ENCODE results near the gene COPS9.
A peak's percentile ranks its signal among the peaks of the same experiment; 100 is the strongest.

The COPS9 gene

DNA sequence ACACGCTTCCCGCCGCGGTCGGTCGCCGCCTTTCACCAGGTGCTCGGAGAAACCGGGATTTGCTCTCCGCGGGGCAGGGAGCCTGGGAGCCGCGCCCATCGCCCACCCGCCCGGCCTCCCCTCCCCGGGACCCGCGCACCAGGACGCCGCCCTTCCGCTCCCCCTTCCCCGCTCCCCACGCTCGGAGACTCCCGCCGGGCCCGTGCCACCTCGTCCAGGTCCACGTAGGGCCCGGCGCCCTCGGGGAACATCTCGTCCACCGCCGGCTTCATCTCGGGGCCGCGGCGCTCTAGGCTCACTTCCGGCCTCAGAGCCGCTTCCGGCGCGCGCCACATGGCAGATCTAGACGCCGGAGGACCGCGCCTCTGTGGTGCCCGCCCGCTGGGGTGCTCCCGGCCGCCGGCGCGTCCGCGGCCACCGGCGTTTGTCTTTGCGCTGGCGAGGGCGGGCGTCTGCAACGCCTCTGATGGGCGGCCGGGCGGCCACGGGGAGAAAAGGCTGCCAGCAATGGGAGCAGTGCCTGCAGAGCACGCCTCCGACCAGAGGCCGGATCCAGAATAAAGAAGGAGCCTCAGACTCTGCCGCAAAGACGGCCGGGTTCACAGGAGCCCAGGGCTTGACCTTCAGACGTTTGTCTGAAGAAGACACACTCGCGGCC, at the start of gene COPS9:
Gene COPS9, minus strand, starts transcription at position 293 of the 658 bp plus-strand sequence. Its CDS starts 21 bp downstream, at position 272.
- peak; percentile 70 to 72 for DNase-seq (ENCODE audit: low read depth in 2 of 2)

DNA sequence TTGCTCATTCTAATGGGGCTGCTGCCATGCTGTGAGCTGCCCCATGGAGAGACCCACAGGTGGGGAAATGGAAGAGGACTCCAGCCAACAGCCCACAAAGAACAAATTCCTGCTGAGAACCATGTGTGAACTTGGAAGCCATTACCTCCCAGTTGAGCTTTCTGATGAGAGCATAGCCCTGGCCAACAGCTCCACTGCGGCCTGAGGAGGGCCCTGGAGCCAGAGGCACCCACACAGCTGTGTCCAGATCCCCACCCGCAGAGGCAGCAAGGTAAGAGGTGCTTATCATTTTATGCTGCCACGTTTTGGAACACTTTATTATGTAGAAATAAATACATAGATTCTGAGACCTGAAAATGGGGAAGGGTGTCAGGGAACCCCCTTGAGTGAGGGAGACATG, 48.6 kb upstream of the COPS9 start:
- DNase-seq (ENCODE audit: low read depth in 2 of 2), result no peak

DNA sequence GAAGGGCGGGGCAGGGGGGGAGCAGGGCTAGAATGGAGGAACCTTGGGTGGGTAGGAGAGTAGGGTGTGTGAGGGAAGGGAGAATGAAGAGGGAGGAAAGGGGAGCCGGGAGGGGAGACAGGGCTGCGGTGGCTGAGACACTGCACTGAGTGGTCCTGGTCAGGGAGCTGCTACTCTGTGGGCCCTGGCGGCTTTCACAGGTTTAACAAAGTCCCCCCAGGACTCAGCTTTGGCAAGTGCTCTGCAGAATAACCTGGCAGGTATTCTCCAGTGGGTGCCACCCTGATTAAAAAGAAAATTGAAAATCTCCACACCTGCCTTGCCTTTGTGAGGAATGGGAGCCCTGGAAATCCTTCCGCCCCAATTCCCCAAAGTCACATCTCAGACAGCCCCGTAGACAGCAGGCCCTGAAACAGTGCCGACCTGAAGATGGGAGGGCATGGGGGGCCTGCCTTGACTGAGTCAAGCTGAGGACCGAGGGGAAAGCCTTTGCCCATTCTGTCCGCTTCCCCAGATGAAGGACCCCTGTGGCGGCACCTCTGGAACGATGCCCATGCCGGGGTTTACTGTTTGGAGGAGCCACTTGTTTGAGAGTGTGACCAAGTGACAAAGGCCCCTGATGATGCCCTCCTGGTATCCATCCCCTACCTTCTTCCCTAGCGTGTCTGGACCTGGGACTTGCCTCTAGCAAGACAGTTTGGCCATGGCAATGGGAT, 47.9 kb upstream of the COPS9 start:
- no peak for DNase-seq (ENCODE audit: low read depth in 2 of 2)

DNA sequence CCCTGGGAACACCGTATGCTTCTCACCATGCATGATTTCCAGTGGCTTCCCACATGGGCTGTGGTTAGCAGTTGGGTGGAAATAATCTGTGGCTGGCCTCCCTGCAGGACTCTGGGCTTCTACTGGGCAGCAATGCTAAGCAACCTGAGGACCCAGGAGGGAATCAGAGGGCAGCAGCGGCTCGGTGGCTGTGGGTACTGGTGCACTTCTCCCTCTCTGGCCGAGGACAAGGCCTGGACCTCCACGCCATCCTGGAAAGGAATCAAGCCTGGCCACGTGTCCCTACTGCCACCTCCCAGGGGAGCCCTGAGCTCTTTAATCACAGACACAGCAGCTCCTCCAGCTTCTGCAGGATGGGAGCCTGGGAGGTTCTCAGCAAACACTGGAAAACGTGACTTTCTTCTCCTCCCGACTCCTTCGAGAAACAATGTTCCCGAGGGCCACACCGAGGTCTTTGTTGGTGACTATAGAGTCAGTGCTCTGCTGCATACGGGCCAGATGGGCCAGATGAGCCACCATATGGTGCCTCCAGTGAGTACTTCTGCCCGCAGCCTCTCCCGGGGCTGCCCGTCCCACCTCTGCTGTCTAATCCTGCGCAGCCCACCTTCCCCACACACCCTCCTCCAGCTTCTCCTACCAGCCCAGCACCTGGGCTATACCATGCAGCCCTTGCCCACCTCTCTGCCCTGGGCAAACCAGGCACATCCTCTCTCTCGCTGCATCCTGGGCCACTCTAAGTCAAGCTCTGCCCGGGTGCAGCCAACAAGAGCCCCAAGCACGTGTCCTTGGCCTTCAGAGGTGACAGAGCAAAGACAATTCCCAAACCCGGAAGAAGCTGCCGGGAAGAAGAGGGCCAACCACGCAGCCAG, 47.1 kb upstream of the COPS9 start:
- DNase-seq (ENCODE audit: low read depth in 2 of 2), result no peak

DNA sequence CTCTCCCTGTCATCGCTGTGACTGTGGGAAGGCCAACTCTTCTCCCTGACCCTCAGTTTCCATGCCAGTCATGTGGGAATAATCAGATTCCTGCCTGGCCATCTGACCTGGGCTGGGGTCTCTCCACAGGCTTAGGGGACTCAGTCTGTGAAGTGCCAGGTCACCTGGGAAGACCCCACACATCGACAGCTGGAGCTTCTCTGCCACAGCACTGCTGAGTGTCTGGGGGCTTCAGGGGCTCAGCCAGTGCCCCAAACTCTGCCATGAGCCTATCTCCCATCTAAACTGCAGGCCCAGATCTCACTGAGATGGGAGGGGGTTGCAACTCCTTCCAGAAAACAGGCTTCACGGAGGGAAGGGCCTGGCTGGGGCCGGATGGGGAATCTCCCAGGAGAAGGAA, 46.4 kb upstream of the COPS9 start:
- DNase-seq (ENCODE audit: low read depth in 2 of 2), result no peak

DNA sequence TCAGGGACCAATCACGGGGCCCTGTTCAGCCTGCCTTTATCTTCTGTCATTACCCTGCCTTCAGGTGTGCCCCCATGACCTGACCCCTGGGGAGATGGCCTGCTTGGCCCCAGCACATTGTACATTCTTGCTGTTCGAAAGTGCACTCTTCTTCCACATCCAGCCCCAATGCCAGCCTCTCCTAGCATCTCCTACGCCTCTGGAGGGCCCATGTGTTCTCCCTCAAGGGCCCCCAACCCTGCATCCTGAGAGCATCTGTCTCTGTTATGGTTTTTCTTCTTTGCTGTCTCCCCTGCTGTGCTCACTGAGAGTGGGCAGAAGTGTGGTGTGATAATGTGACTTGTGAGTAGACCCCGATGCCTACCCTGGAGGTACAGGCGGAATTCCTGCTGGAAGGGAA, 45.9 kb upstream of the COPS9 start:
- no peak for DNase-seq (ENCODE audit: low read depth in 2 of 2)

DNA sequence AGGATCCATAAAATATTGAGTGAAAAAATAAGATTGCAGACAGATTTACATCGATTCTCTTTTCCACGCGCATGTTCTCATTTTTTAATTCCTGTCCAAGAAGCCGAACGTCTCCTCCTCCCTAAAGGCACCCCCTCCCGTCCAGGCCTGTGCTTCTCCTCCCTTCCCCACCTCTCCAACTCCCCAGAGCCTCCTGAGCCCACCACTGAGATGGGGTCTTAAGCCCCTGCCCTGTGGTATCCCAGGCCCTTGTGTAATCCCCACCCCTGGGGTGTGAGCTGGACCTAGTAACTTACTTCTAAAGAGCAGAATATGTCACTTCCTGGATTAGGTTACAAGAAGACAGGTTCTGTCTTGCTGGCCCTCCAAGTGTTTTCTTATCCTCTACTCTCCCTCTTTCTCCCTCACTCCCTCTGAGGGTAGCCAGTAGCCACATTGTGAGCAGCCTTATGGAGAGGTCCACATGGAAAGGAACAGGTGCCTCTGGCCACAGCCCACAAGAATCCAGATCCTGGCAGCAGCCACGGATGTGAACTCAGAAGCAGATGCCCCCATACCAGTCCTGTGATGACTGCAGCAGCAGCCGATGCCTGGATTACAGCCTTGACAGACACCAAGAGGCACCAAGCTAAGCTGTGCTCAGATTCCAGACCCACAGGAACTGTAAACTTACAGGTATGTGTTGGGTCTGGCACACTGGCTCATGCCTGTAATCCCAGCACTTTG, 44.0 kb upstream of the COPS9 start:
- DNase-seq (ENCODE audit: low read depth in 2 of 2), result no peak

DNA sequence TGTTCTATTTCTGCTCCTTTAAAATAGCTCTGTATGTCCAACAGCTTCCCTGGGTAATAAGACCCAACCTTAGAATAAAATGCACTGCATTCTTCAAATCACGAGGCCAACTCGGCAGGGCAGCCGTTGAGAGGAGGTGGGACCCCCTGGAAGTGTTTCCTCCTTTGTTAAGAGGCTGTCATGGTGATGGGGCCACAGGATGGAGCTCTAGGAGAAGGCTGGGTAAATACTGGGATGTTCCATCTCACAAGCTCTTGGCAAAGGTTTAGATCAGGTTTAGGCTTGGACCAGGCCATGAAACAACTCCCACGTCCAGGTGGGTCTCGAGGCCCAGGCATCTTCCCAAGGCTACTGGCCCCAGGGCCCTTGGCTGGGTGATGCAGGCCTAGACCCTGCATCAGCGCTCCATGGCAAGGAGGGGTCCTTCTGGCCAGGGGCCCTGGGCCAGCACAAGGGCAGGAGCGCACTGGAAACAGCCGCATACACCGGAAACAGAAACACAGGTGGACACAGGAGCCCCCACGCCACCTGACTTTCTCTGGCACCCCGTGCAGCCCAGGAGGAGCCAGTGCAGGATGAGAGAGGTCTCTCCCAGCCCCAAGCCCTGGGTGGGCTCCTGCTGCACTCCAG, 43.2 kb upstream of the COPS9 start:
- DNase-seq (ENCODE audit: low read depth in 2 of 2), result no peak

DNA sequence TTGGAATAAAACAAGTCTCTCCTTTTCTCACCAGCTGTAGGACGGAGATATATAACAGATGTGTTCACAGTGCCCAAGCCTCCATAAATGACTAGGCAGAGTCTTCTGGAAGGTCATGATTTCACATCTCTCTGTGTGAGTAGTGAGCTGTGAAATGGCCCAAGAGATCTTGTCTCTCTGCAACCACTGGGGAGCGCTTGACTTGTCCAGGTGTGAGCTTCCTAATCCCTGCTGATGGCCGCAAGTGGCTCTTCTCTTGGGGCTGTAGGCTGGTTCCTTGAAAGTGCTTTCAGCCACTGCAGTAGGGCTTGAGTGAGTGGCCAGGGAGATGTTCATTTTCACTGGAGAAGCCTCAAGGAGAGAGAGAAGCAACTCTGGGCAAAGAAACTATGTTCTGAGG, 42.5 kb upstream of the COPS9 start:
- DNase-seq (ENCODE audit: low read depth in 2 of 2), result no peak

DNA sequence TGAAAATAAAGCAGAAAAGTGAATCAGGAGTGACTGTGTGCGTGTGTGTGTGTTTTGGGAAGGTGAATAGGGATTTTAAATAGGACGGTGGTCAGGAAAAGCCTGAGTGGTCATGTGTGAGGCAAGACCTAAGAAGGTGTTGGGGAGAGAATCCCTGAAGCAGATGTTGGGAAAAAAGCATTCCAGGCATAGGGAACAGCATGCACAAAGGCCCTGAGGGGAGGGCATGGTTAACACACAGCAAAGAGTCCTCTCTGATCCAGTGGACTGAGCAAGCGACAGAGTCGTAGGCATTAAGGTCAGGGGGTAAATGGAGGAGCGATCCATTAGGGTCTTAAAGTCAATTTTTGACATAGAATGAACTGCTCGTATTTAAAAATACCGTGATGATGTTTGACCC, 38.4 kb upstream of the COPS9 start:
- no peak for DNase-seq (ENCODE audit: low read depth in 2 of 2)

DNA sequence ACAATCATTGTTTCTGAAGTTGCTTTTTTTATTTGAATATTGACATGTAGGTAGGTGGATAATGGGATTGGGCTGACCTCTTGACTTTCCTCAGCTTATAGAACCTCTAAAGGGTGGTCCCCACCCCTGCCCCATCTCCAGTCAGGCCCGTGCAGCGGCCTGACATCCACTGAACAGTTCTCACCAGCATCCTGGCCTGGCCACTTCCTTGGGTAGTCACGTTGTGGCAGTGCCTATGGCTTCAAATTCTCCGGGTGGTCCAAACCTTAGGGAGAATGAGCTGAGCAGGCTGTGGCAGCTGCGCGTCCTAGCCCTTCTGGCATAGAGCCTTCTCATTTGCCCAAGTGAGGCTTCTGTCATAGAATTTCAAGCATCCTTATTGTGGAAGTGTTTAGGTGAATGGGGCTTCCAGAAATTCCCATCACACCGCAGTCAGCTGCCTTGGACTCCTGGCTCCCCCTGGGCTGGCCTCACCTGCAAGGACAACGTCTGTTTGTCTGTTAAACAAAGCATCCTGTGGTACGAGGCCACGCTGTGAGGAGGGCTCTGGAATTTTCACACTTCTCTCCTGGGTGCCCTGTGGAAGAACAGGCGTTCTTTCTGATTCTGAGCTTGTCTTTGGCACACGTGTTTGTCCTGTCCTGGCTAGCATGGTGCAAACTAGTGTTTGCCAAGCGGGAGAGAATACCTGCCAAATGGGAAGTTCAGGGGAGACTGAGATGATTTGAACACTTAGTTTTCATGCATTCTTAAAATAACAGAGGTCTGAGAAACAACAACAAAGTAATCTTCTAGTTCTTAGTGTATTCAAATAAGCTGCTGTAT, 36.2 kb upstream of the COPS9 start:
- no peak for DNase-seq (ENCODE audit: low read depth in 2 of 2)

DNA sequence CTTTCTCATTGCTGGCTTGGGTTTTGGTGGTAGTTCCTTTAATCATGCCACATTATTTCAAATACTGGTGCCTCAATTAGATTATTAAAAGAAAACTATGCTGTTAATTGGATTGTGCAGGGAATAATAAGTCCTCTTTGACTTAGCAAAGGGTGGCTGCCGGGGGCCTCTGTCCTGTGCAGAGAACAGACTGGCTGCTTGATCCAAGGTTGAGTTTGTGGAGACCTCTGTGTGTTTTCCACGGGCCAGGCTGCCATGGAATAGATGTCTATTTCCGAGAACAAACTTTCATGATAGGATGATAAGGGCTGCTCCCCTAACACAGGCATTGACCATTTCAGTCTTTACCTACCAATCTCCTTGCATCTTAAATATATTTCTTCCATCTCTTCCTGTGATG, 34.8 kb upstream of the COPS9 start:
- no peak for DNase-seq (ENCODE audit: low read depth in 2 of 2)

DNA sequence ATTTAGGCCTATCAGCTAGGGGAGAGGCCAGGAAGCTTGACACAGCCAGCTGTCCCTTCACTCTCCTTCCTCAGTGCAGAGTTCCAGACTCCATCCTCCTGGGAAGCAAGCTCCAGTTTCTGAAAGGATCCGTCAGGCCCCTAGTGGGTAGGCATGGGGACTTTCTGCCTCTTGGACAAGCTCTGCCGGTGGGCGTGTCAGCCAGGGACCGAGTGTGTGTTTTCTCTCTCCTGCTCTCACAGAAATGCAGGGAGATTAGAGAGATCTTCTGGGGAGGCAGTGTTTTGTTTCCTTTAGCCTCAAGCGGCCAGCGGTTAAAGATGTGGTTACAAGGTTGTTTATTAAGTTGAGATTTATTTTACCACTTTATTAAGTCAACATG, 34.2 kb upstream of the COPS9 start:
- no peak for DNase-seq (ENCODE audit: low read depth in 2 of 2)

DNA sequence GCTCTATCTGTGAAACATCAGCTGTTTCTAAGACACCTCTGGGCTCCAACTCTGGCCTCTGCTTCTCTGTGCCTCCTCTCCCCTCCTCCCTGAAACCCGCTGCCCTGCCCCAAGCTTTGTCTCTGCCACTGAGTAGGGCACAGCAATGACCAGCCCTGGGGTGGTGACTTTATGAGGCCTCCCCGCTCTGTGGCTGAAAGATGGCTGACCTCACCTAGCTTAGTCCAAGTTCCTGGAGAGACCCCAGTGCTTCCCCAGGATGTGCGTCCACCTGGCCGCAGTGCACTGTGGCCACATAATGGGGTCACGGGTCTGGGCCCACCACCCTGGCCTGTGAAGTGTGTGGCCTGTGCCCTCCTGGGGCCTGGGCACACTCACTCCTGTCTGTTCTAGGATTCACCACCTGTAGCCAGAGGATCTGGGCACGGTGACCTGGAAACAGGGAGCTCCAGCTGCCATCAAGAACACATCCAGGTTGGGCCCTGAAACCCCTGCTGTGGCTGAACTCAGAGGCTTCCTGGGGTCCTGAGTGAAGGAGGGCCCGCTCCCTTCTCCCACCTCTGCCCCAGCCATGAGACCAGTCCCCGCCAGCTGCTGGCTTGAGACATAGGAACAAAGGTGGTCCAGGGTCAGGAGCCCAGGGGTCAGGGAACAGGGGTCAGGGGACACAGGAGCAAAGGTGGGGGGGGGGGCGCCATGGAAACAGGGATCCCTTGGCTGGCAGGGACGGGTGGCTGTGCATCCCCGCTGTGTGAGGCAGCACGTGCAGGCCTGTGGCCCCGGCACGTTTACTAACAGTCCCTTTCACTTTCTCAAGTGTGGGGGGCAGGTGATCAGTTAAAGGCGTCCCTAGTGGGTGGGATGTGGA, 33.6 kb upstream of the COPS9 start:
- DNase-seq (ENCODE audit: low read depth in 2 of 2), result no peak

DNA sequence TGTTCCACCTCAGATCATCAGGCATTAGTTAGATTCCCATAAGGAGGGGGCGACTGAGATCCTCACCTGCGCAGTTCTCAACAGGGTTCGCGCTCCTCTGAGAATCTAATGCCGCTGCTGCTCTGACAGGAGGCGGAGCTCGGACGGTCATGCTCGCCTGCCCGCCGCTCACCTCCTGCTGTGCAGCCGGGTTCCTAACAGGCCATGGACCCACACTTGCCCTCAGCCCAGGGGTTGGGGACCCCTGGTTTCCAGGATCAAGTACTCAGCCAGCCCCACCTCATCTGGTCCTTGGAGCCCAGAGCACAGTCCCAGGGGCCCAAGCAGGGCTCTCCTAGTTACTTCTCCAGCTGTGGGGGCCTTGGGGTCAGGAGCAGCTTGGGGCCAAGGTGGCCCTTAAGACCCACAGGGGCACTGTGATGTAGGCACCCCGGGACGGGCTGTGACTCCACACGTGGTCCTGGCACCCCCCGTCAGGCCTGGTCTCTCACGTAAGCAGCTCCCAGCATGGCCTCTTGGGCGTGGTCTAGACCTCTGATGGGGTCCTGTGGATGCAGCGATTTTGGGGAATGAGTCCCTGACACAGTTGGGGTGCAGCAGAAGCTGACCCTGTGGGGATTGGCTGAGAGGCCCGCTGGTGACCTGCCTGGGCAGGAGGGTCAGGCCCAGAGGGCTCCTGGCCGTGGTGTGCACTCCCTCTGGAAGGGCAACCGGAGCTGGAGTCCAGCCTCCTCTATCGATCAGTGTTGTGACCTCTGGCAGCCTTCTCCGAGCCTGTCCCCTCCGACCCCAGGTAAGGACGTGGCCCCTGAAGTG, 32.6 kb upstream of the COPS9 start:
- DNase-seq (ENCODE audit: low read depth in 2 of 2), result no peak

DNA sequence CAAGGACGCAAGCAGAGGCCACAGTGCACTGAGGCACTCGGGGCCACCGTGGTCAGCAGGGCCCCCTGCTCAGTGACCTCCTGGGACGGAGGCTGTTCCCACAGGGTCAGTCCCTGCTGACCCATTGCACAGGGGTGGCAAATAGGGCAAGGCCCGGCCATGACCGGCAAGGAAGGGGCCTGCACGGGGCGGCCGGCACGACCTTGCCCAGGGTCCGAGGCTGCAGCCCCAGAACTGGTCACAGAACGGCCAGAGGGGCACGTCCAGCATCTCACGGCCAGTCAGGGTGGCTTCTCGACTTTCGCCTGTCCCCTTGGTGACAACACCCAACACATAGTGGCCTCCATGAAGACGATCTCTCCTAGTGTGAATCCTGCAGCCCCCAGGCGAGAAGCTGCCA, 31.9 kb upstream of the COPS9 start:
- no peak for DNase-seq (ENCODE audit: low read depth in 2 of 2)

DNA sequence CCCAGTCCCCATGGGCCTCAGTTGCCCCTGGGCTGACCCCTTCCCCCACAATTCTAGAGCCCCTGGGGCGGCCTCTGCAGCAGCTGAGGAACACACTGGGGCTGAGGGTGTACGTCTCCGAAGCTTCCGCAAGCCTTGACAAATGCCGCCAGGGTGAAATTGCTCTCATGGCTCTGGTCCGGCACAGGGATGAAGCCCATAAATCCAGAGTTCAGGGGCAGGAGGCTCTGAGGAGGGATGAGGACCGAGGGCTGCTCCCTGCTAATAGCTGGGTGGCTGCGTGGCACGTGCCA, 31.4 kb upstream of the COPS9 start:
- DNase-seq (ENCODE audit: low read depth in 2 of 2), result no peak

DNA sequence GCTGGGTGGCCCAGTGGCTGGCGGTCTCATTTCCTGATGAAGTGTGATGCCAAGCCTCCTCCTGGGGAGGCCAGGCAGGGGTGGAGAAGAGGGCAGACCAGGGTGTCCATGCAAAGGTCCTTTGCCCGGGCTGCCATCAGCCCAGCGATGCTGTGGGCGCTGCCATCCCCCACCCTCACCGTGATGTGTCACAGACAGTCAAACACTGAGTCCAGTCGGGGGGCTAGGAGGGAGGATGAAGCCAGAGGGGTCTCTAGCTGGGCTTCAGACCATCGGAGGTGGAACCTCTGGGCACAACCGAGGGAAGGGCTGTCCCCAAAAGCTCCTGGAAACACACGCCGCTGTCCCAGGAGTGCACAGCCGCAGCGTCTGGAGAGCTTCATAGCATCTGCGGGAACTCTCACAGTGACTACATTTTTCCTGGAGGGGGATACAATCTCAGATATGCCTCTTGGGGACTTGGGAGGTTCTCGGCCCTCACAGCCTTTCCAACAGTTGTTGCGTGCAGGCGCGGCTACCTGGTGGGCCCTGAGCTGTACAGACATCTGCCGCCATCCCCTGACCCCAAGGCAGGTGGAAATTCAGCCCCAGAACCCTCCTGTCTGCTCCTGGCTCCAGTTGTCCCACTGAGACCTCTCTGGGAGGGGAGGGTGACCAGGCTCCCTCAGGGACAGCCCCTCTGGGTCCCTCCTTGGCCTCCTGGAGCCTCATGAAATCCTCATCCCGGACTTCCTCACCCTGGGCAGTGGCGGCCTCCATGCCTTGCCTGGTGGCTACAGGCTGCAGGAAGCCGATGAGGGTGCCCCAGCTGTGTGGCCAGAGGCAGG, 30.9 kb upstream of the COPS9 start:
- DNase-seq (ENCODE audit: low read depth in 2 of 2), result no peak
